Mesenchymal stem cell (in vitro differentiated cells and primary cell): ENCODE measurements around the gene CCDC178.

Experiments used
- DNase-seq: peaks from one replicate; pipeline ENCODE4 v3.0.0-alpha.2; 2013
- H2AFZ ChIP-seq: one replicate; pipeline ENCODE4 v1.6.1; 2013; ENCODE audit warnings: low read depth, mild to moderate bottlenecking, control low read depth, inconsistent platforms, low read length, moderate library complexity
- H2AK5ac ChIP-seq: 2 replicates; pipeline ENCODE4 v1.6.1; 2013; ENCODE audit warnings: low read length, moderate library complexity, mild to moderate bottlenecking, inconsistent platforms; ENCODE audit not compliant: severe bottlenecking
- H2BK120ac ChIP-seq: one replicate; pipeline ENCODE4 v1.6.1; 2013; ENCODE audit warnings: low read depth, mild to moderate bottlenecking, inconsistent platforms, low read length, moderate library complexity
- H2BK12ac ChIP-seq, 2 experiments: one replicate each; pipeline ENCODE4 v1.6.1; 2013; ENCODE audit warnings: inconsistent platforms in 2 of 2, low read length in 2 of 2, mild to moderate bottlenecking in 2 of 2, moderate library complexity in 2 of 2, control low read depth in 1 of 2
- H2BK15ac ChIP-seq: one replicate; pipeline ENCODE4 v1.6.1; 2013; ENCODE audit warnings: mild to moderate bottlenecking, low read depth, inconsistent platforms; ENCODE audit not compliant: poor library complexity, severe bottlenecking
- H2BK5ac ChIP-seq: 2 replicates; pipeline ENCODE4 v1.6.1; 2013; ENCODE audit warnings: low read depth, mild to moderate bottlenecking, low read length, control low read depth, inconsistent platforms; ENCODE audit not compliant: poor library complexity, severe bottlenecking
- H3K14ac ChIP-seq, 2 experiments: one replicate each; pipeline ENCODE4 v1.6.1; 2013; ENCODE audit warnings: inconsistent platforms in 2 of 2, low read length in 2 of 2, control low read depth in 1 of 2, mild to moderate bottlenecking in 1 of 2, moderate library complexity in 1 of 2
- H3K18ac ChIP-seq, 2 experiments: one replicate each; pipeline ENCODE4 v1.6.1; 2013; ENCODE audit warnings: inconsistent platforms in 2 of 2, low read length in 2 of 2, control low read depth in 1 of 2, low read depth in 1 of 2, mild to moderate bottlenecking in 1 of 2
- H3K23ac ChIP-seq, 2 experiments: one replicate each; pipeline ENCODE4 v1.6.1; 2013; ENCODE audit warnings: inconsistent platforms in 2 of 2, low read length in 2 of 2, mild to moderate bottlenecking in 2 of 2, moderate library complexity in 2 of 2, control low read depth in 1 of 2
- H3K27ac ChIP-seq: 2 replicates; pipeline ENCODE4 v1.5.1; 2013; ENCODE audit warnings: mild to moderate bottlenecking, moderate library complexity, low read length, control low read depth, inconsistent platforms; ENCODE audit not compliant: poor library complexity, severe bottlenecking
- H3K27me3 ChIP-seq, 2 experiments: 2 replicates each; pipeline versions ENCODE4 v1.6.1 to v1.7.0; 2013; ENCODE audit warnings: low read length in 2 of 2, mild to moderate bottlenecking in 2 of 2, moderate library complexity in 2 of 2, control low read depth in 1 of 2, inconsistent platforms in 1 of 2; ENCODE audit not compliant: control insufficient read depth in 1 of 2, insufficient read depth in 1 of 2
- H3K36me3 ChIP-seq, 2 experiments: 2 replicates each; pipeline versions ENCODE4 v1.6.1 to v1.7.0; 2013; ENCODE audit warnings: low read length in 2 of 2, control low read depth in 1 of 2, inconsistent platforms in 1 of 2, low read depth in 1 of 2, mild to moderate bottlenecking in 1 of 2; ENCODE audit not compliant: insufficient read depth in 2 of 2, control insufficient read depth in 1 of 2
- H3K4ac ChIP-seq, 2 experiments: one replicate each; pipeline ENCODE4 v1.6.1; 2013; ENCODE audit warnings: inconsistent platforms in 2 of 2, low read length in 2 of 2, mild to moderate bottlenecking in 2 of 2, moderate library complexity in 2 of 2, control low read depth in 1 of 2, low read depth in 1 of 2
- H3K4me1 ChIP-seq: 2 replicates; pipeline ENCODE4 v1.6.1; 2013; ENCODE audit warnings: low read depth, low read length, control low read depth; ENCODE audit not compliant: control insufficient read depth, insufficient read depth
- H3K4me2 ChIP-seq: 2 replicates; pipeline ENCODE4 v1.6.1; 2013; ENCODE audit warnings: low read length, mild to moderate bottlenecking, inconsistent platforms; ENCODE audit not compliant: poor library complexity, severe bottlenecking
- H3K4me3 ChIP-seq, 2 experiments: 2 replicates each; pipeline versions ENCODE4 v1.5.1 to v1.7.0; 2013; ENCODE audit warnings: low read length in 2 of 2, mild to moderate bottlenecking in 2 of 2, control low read depth in 1 of 2, low read depth in 1 of 2; ENCODE audit not compliant: insufficient read depth in 1 of 2
- H3K79me1 ChIP-seq: replicated peaks from 2 replicates; pipeline ENCODE4 v1.6.1; 2013; ENCODE audit warnings: mild to moderate bottlenecking, control low read depth, low read length, inconsistent platforms; ENCODE audit not compliant: poor library complexity, severe bottlenecking
- H3K9ac ChIP-seq: 2 replicates; pipeline ENCODE4 v1.7.0; 2013; ENCODE audit warnings: mild to moderate bottlenecking, low read length, moderate library complexity
- H3K9me3 ChIP-seq: 2 replicates; pipeline ENCODE4 v1.7.0; 2013; ENCODE audit warnings: mild to moderate bottlenecking, low read length; ENCODE audit not compliant: control insufficient read depth
- H4K8ac ChIP-seq: one replicate; pipeline ENCODE4 v1.6.1; 2013; ENCODE audit warnings: inconsistent platforms, mild to moderate bottlenecking, low read length, moderate library complexity
- H4K91ac ChIP-seq: one replicate; pipeline ENCODE4 v1.6.1; 2013; ENCODE audit warnings: mild to moderate bottlenecking, low read length, inconsistent platforms
- WGBS: methylation state at CpG from one replicate; pipeline ENCODE4 v1.1.7; 2013; ENCODE audit warnings: mixed read lengths; 5-methylcytosine and 5-hydroxymethylcytosine counted together

CCDC178 gene

GRCh38 chr18:33469699-33470098, 29.2 kb upstream of the CCDC178 start:
- H4K8ac ChIP-seq, result no peak overlapping the region
- no peak overlapping the region for H3K23ac ChIP-seq
- no peak overlapping the region for H3K27ac ChIP-seq
- no peak overlapping the region for H2BK12ac ChIP-seq
- H3K4ac ChIP-seq, result no peak overlapping the region
- no peak overlapping the region for H3K9ac ChIP-seq
- H3K79me1 ChIP-seq, result no peaks in the 10 kb centered on the region
- no peaks in the 10 kb centered on the region for H3K9me3 ChIP-seq
- H2BK5ac ChIP-seq, result no peak overlapping the region
- no peak overlapping the region for H2AFZ ChIP-seq
- 93% methylated on average over 1 of the region's 3 CpGs for WGBS
- H3K14ac ChIP-seq, result no peak overlapping the region
- H2BK120ac ChIP-seq, result no peak overlapping the region
- no peak overlapping the region for H4K91ac ChIP-seq
- no peak overlapping the region for H2AK5ac ChIP-seq
- H3K4me1 ChIP-seq, result no peaks in the 10 kb centered on the region
- no peak overlapping the region for H2BK15ac ChIP-seq
- H3K4me3 ChIP-seq, result no peak overlapping the region
- no peak for DNase-seq
- no peaks in the 10 kb centered on the region for H3K36me3 ChIP-seq
- no peaks in the 10 kb centered on the region for H3K27me3 ChIP-seq
- no peak overlapping the region for H3K18ac ChIP-seq
- H3K4me2 ChIP-seq, result no peak overlapping the region

- Histone ChIP-seq H3K23ac (no peak overlapping the region), H3K18ac (no peak overlapping the region), H2AK5ac (no peak overlapping the region), H3K4me1 (no peaks in the 10 kb centered on the region), H3K9me3 (no peaks in the 10 kb centered on the region), H4K91ac (no peak overlapping the region), H2BK15ac (no peak overlapping the region), H3K4me2 (no peak overlapping the region), H3K79me1 (no peaks in the 10 kb centered on the region), H3K27ac (no peak overlapping the region), H3K36me3 (no peaks in the 10 kb centered on the region), H2BK120ac (no peak overlapping the region), H3K27me3 (no peaks in the 10 kb centered on the region), H4K8ac (no peak overlapping the region), H2BK5ac (no peak overlapping the region), H3K4me3 (no peak overlapping the region), H3K9ac (no peak overlapping the region), H3K14ac (no peak overlapping the region), H2AFZ (no peak overlapping the region), H3K4ac (no peak overlapping the region), H2BK12ac (no peak overlapping the region)
- WGBS, result no CpG with 5 or more reads among the region's 1 CpG
- DNase-seq, result no peak
Measured at GRCh38 chr18:33467531-33467930, 27.0 kb upstream of the CCDC178 start.

DNA sequence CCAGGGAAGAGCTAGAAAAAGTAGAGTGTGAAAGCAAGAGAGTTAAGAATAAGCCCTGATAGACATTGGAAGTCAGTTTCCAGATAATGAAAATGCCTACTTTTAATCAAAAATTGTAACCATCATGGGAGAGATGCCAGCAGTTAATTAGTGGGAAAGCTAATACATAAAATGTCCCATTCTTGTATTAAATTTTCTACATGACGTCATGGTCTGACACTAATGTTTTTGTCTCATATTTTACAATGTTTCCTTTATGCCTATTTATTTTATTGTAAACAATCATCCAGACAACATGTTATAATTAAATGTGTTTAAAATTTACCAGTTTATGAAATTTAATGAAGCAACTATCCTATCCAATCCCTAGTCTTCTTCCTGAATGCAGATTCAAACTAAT, 26.3 kb upstream of the CCDC178 start:
- Histone ChIP-seq H3K23ac (no peak overlapping the region), H2BK15ac (no peak overlapping the region), H4K8ac (no peak overlapping the region), H3K79me1 (no peaks in the 10 kb centered on the region), H3K36me3 (no peaks in the 10 kb centered on the region), H3K9ac (no peak overlapping the region), H3K4ac (no peak overlapping the region), H2BK12ac (no peak overlapping the region), H3K27me3 (no peaks in the 10 kb centered on the region), H3K14ac (no peak overlapping the region), H3K18ac (no peak overlapping the region), H3K27ac (no peak overlapping the region), H3K4me1 (no peaks in the 10 kb centered on the region), H3K4me3 (no peak overlapping the region), H2AFZ (no peak overlapping the region), H3K9me3 (no peaks in the 10 kb centered on the region), H4K91ac (no peak overlapping the region), H2BK120ac (no peak overlapping the region), H3K4me2 (no peak overlapping the region), H2BK5ac (no peak overlapping the region), H2AK5ac (no peak overlapping the region)
- no CpG with 5 or more reads among the region's 1 CpG for WGBS
- no peak for DNase-seq

GRCh38 chr18:33460681-33461080, 20.2 kb upstream of the CCDC178 start:
- no CpG with 5 or more reads among the region's 1 CpG for WGBS
- Histone ChIP-seq H4K8ac (no peak overlapping the region), H3K9ac (no peak overlapping the region), H3K27me3 (no peaks in the 10 kb centered on the region), H3K23ac (no peak overlapping the region), H3K36me3 (no peaks in the 10 kb centered on the region), H3K4me1 (no peaks in the 10 kb centered on the region), H2BK12ac (no peak overlapping the region), H3K9me3 (no peaks in the 10 kb centered on the region), H3K14ac (no peak overlapping the region), H2BK120ac (no peak overlapping the region), H2AK5ac (no peak overlapping the region), H3K4ac (no peak overlapping the region), H3K79me1 (no peaks in the 10 kb centered on the region), H2BK15ac (no peak overlapping the region), H3K4me3 (no peak overlapping the region), H2BK5ac (no peak overlapping the region), H3K18ac (no peak overlapping the region), H3K27ac (no peak overlapping the region), H4K91ac (no peak overlapping the region), H3K4me2 (no peak overlapping the region), H2AFZ (no peak overlapping the region)
- no peak for DNase-seq
